GM13977 (cell line): Measurements from ENCODE around the gene TEAD4.

ENCODE experiments used
- DNase-seq: peaks from one replicate; pipeline ENCODE4 v3.0.0; 2012; ENCODE audit warnings: low spot score
- in situ Hi-C: fragments of 300-500 bp; cut with MboI; formaldehyde crosslinking; loops from one replicate; pipeline ENCODE4 v1.12.0; 2022; ENCODE audit warnings: low sequenced_read_pairs, low pct_unique_long_range_greater_than_20kb, mixed read lengths, inconsistent platforms; ENCODE audit not compliant: unreplicated experiment
- TF ChIP-seq, protein P1 (sequence below): IDR thresholded peaks from 2 replicates; pipeline ENCODE4 v1.5.1; 2012; ENCODE audit warnings: mild to moderate bottlenecking, control low read depth; ENCODE audit not compliant: insufficient read depth; ENCODE audit errors: extremely low read depth, missing control alignments

The TEAD4 gene

DNA sequence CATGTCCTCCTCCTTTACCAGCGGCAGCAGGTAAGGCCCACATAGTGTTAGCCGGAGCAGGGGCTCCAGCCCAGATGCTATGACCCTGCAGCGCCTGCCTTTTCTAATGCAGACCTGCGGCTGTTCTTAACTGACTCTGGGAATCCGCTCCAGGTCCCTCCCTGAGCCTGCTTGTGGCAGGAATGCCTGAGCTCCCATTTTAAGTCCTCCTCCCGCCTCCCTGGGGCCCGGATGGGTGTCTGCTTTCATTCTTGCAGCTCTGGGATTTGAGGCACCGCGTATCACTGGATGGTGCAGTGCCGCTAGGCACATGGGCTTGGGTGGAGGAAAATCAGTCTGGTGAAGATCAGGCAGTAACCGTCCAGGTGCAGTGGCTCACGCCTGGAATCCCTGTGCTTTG lies 125.5 kb downstream of the TEAD4 start:
- no peak for DNase-seq
- in situ Hi-C loops = no loop called here
- TF ChIP-seq, protein P1, sequence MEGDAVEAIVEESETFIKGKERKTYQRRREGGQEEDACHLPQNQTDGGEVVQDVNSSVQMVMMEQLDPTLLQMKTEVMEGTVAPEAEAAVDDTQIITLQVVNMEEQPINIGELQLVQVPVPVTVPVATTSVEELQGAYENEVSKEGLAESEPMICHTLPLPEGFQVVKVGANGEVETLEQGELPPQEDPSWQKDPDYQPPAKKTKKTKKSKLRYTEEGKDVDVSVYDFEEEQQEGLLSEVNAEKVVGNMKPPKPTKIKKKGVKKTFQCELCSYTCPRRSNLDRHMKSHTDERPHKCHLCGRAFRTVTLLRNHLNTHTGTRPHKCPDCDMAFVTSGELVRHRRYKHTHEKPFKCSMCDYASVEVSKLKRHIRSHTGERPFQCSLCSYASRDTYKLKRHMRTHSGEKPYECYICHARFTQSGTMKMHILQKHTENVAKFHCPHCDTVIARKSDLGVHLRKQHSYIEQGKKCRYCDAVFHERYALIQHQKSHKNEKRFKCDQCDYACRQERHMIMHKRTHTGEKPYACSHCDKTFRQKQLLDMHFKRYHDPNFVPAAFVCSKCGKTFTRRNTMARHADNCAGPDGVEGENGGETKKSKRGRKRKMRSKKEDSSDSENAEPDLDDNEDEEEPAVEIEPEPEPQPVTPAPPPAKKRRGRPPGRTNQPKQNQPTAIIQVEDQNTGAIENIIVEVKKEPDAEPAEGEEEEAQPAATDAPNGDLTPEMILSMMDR = no peak

DNA sequence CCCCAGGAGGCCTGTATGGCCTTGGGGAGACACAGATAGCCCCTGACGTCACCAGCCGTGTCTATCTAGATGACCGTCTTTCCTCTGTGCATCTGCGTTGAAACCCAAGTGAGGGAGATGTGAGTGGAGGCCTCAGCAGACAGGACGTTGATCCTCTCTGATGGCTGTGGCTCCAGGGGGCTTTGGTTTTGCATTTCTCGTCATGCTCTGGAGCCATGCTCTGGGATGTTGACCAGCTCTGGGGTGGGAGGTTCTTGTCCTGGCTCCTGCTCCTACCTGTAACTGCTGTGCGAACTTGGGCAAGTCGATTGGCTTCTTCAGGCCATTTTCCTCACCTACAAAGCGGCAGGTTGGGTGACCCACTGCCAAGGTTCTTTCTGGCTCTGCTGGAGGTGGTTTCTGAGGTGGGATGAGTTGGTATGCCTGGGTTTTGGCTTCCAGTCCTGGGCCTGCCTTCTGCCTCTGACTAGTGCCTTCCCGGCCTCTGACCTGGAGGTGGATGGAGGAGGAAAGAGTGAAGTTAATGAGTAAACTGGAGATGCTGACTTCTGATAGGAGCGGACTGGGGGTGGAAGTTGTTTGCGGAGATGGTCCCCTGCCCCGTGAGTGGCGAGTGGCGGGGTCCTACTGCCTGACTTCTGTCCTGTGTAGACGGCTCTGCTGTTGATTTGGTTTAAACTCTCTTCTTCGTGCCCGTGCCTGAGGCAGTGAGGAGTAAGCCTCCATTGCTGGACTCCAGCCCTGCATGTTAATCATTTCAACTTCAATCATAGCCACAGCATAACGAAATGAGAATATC lies 126.3 kb downstream of the TEAD4 start:
- in situ Hi-C loops = no loop called here
- no peak for DNase-seq
- TF ChIP-seq, protein P1 = no peak

- TF ChIP-seq, protein P1 = no peak
- in situ Hi-C loops = no loop called here
- no peak for DNase-seq
These were observed 127.0 kb downstream of the TEAD4 start for GRCh38 chr12:3086211-3086610.

DNA sequence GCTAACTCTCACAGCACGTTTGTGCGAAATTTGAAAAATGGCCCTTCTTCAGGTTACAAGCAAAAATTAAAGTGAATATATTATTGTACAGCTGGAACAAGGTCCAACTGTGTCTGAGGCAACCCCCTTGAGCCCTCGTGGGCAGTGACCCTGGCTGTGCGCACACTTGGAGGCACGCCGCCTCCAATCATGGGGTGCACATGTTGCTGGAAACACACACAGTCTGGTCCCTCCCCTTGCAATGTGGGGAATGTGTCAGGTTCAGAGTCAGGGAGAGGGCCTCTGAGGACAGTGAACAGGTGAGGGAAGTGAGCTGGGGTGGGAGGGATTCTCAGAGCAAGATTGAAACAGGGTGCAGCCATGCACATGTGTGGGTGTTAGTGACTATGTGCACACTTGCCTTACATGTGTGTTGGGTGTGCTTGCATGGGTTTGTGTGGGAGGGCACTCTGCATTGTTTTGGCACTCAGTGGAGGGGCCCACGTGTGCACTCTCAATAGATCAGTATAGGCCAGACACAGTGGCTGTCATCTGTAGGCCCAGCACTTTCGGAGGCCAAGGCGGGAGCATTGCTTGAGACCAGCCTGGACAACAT lies 127.6 kb downstream of the TEAD4 start:
- in situ Hi-C loops = no loop called here
- TF ChIP-seq, protein P1 = no peak
- no peak for DNase-seq

DNA sequence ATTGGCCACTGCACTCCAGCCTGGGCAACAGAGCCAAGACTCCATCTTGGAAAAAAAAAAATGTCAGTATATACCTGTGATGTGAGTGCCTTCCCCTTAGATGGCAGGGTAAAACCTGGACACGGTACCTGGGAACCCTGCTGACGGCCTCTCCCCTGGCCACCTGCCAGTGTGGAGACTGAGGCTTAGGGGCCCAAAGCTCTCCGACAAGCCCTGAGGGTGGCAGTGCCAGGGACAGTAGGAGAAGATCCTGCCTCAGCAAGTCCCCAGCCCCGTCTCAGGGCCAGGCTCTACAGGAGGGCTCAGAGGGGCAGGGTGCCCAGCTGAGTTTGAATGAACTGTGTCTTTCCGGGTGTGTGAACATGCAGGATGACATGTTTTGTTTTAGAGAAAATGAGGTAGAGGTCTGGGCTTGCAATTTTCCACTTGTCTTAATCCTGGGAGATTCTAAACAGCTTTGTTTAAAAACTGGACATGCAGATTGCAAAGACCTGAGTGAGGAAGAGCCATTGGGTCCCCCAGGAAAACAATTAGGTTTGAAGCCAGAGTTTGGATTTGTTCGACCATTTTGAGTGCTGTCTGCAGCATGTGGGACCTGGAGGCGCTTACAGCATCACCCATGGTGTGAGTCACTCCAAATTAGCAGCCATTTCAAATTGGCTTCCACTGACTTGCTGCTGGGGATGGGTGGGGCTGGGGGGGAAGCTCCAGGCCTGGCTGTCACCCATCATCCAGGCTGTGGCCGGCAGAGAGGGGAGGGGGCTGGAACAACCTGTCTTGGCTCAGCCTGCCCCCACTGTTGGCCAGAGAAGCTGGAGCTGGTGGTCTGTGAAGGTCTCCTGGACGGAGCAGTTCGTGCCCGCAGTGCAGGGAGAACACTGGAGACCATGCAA lies 128.8 kb downstream of the TEAD4 start:
- DNase-seq = no peak
- TF ChIP-seq, protein P1 = no peak
- in situ Hi-C loops = no loop called here

DNA sequence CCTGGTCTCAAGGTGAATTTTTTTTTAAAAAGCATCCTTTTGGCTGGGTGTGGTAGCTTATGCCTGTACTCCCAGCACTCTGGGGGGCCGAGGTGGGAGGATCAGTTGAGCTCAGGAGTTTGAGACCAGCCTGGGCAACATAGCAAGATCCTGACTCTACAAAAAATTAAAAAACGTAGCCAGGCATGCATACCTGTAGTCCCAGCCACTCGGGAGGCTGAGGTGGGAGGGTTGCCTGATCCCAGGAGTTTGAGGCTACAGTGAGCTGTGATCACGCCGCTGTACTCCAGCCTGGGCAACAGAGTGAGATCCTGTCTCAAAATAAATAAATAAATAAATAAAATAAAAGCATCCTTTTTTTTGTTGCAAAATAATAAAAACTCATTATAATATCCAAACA lies 130.4 kb downstream of the TEAD4 start:
- in situ Hi-C loops = no loop called here
- TF ChIP-seq, protein P1 = no peak
- DNase-seq = no peak
